Measurements from ENCODE around the gene KRTAP10-9. TPM values are rescaled to one million over a fixed set of nuclear protein-coding genes. Genes with fewer than 3 reads are reported as not detected.

The KRTAP10-9 gene
- total and polyA plus RNA-seq, 2 of the 8 experiments (the other 6 are each of a cell fraction or from before 2014, with no cell fraction given): not detected

- H3K4me3 ChIP-seq (ENCODE audit: extremely low read depth in 1 of 4, insufficient read depth in 2 of 4, low read depth in 3 of 4, low read length in 4 of 4): no peak overlapping the region
- no peak overlapping the region for H4K5ac ChIP-seq (ENCODE audit: insufficient read length, low read depth, low read length)
- DNase-seq (ENCODE audit: low read depth in 1 of 2, low spot score in 2 of 2) (no peak), FAIRE-seq (no peak)
- ChIA-PET POLR2A (ENCODE audit: partially characterized antibody) (no interaction called here), CTCF (ENCODE audit: partially characterized antibody) (no interaction called here)
- peak overlapping the region; percentile 82; the same call in 1 of the 2 replicates for H2BK5ac ChIP-seq (ENCODE audit: low read depth, low read length)
- no peak overlapping the region for H3K27ac ChIP-seq (ENCODE audit: low read depth, low read length)
- no peak overlapping the region for H3K4me2 ChIP-seq (ENCODE audit: insufficient read depth in 1 of 2, low read depth in 2 of 2, low read length in 2 of 2)
- H2BK12ac ChIP-seq (ENCODE audit: low read depth, low read length): peak overlapping the region; percentile 92
- H3K56ac ChIP-seq (replicated peaks; ENCODE audit: insufficient read length, low read depth, low read length): no peak overlapping the region
- no peak overlapping the region for H2BK15ac ChIP-seq (ENCODE audit: low read length)
- no peak overlapping the region for H3K14ac ChIP-seq (ENCODE audit: insufficient read length)
- no peak overlapping the region for H3K9ac ChIP-seq (replicated peaks in 1 of 4; ENCODE audit: extremely low read depth in 1 of 4, low read depth in 3 of 4, low read length in 3 of 4)
- no peaks in the 10 kb centered on the region for H3K36me3 ChIP-seq (ENCODE audit: control insufficient read depth in 2 of 4, insufficient read depth in 4 of 4, low read length in 3 of 4)
- H2BK120ac ChIP-seq (replicated peaks; ENCODE audit: low read depth, low read length): no peak overlapping the region
- H3K9me3 ChIP-seq (ENCODE audit: insufficient read depth in 2 of 2, low read depth in 1 of 2, low read length in 1 of 2): peaks cover 0 to 4% of the 10 kb centered on the region in 2 experiments; a peak in 2 of 4 replicates
- H2AFZ ChIP-seq (ENCODE audit: low read length): no peak overlapping the region
- no peak overlapping the region for H3K18ac ChIP-seq (ENCODE audit: extremely low read depth, low read length)
- H2BK20ac ChIP-seq (ENCODE audit: low read length): no peak overlapping the region
- H3K4ac ChIP-seq (replicated peaks; ENCODE audit: insufficient read length, low read depth, low read length): no peak overlapping the region
- no peaks in the 10 kb centered on the region for H3K23me2 ChIP-seq (ENCODE audit: low read depth, low read length)
- no peaks in the 10 kb centered on the region for H3K27me3 ChIP-seq (replicated peaks in 1 of 4; ENCODE audit: control insufficient read depth in 3 of 4, extremely low read depth in 1 of 4, insufficient read depth in 3 of 4, low read length in 3 of 4)
- no peak overlapping the region for H3K23ac ChIP-seq (ENCODE audit: insufficient read length)
- H3K4me1 ChIP-seq (replicated peaks in 1 of 4; ENCODE audit: control insufficient read depth in 3 of 4, insufficient read depth in 4 of 4, low read length in 3 of 4): peaks cover 0 to 9% (median 3%) of the 10 kb centered on the region in 4 experiments; a peak in 5 of 7 replicates
- H2AK5ac ChIP-seq (ENCODE audit: low read depth, low read length): no peak overlapping the region
- H4K8ac ChIP-seq (ENCODE audit: extremely low read depth, insufficient read depth, low read length): no peak overlapping the region
- 89% methylated on average over 5 of the region's 5 CpGs; no CpG with 5 or more reads in 1 of the 2 experiments for WGBS, 2 experiments (ENCODE audit: extremely low coverage in 1 of 2, insufficient coverage in 1 of 2, insufficient read length in 1 of 2, insufficient replicate concordance in 2 of 2, low coverage in 1 of 2, low lambda C conversion rate in 2 of 2, missing lambda C conversion rate in 1 of 2)
- no peaks in the 10 kb centered on the region for H3K79me2 ChIP-seq (ENCODE audit: control insufficient read depth in 1 of 2, insufficient read depth in 2 of 2, low read length in 2 of 2)
- H4K91ac ChIP-seq (replicated peaks; ENCODE audit: insufficient read length, low read length): no peak overlapping the region
- no peaks in the 10 kb centered on the region for H3K79me1 ChIP-seq (ENCODE audit: low read depth, low read length)
- no peaks in the 10 kb centered on the region for H4K20me1 ChIP-seq (replicated peaks in 1 of 2; ENCODE audit: control insufficient read depth in 1 of 2, insufficient read depth in 2 of 2, low read length in 2 of 2)
- TF ChIP-seq KDM4A (IDR thresholded peaks at IDR 0.05; ENCODE audit: low read depth, low read length, severe bottlenecking): no peak
- TF ChIP-seq SP1 (IDR thresholded peaks at IDR 0.05; ENCODE audit: low read depth, low read length): no peak
- TF ChIP-seq CHD1 (IDR thresholded peaks at IDR 0.05; ENCODE audit: low read depth, low read length): no peak
- no peak for TF ChIP-seq NRF1 (IDR thresholded peaks at IDR 0.05; ENCODE audit: low read depth, low read length)
- no peak for TF ChIP-seq BRCA1 (IDR thresholded peaks at IDR 0.05; ENCODE audit: low read depth, low read length)
- no peak for TF ChIP-seq RXRA (IDR thresholded peaks at IDR 0.05; ENCODE audit: insufficient read depth, low read depth, low read length)
Measured at GRCh38 chr21:44658541-44658910, 31.6 kb downstream of the KRTAP10-9 start.

Data from H1 (cell line).